Measurements from ENCODE around the gene RSPH1.
"Not testable (repeated sequence)": the region's sequence is repeated elsewhere in the genome, so short reads cannot be mapped to it uniquely, and the experiment has no call there.

The RSPH1 gene

DNA sequence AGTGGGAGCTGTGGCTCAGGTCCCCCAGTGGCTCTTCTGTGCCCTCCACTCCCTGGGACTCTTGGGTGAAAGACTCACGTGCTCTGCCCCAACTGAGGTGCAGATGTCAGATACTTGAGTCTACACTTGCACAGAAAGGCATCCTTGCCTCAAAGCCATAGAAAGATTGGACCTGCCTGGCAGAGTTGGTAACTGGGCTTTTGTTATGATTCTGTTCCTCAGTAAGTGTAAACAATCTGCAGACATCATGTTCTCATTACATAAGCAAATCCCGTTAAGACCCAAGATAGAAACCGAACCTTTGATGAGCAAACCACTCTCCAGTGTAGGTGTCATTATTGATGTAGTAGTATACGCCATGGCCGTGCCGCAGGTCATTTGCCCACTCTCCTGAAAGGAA is 10.0 kb downstream of the RSPH1 start:
- DNase-seq (ENCODE audit: low spot score): no peak

DNA sequence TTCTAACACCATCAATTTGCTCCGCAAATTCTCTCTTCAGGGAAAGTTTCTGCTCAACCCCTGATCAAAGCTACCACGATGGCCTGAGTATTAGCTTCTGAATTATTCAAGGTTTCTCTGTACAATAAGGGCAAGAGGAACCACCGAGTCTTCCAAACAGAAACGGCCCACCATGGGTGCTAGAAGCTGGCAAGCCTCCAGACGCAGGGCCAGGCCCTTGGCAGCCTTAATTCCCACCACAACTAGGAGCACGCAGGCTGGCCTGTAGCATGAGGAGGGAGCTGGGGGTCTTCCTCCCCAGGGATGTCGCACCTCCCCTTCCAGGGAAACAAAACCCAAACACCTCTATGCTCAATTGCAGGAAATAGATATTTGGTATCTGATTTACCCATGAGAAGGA is 11.1 kb downstream of the RSPH1 start:
- DNase-seq (ENCODE audit: low spot score): no peak

DNA sequence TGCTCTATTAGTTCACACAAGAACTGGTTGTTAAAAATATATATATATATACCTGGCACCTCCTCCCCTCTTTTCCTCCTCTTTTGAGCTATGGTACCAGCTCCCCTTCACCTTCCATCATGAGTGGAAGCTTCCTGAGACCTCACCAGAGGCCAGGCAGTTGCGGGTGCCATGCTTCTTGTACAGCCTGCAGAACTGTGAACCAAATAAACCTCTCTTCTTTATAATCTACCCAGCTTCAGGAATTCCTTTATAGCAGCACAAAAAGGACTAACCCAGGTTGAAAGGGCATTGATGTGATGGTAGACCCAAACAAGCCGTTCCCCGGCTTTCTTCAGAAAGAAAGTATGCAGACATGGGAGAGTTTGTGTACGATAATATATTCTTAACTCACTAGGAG is 14.9 kb downstream of the RSPH1 start:
- DNase-seq (ENCODE audit: low spot score): no peak

DNA sequence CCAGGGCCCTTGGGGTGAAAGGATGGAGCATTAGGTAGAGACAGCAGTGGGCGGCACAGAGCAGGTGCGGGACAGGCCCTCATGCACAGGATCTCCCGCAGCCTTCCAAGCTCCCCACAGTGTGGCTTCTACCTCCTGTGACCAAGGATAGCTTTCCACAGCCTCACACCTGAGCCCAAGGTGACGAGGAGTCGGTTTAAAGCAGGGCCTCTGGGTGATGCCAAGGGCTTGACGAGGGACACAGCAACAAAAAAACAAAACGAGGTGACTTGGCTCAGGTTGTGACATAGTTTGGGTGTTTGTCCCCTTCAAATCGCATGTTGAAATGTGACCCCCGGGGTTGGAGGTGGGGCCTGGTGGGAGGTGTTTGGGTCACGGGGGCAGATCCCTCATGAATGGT is 15.3 kb downstream of the RSPH1 start:
- no peak for DNase-seq (ENCODE audit: low spot score)

DNA sequence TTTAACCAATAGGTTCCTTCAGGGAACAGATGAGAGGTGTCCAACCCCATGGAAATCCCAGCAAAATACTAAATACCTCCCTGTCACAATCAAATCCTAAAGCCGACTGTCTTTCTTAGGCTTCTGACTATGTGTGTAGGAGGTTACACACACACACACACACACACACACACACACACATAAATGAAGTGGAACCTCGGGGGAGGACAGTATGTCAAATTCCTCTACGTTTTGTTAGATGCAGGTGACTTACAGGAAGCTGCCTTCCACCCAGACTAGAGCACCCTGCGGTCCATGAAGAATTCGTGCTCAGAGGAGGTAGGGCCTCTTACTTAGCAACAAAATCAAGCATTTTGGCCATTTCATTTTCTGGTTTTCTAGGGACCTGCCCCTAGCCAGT is 16.4 kb downstream of the RSPH1 start:
- DNase-seq (ENCODE audit: low spot score): no peak

DNA sequence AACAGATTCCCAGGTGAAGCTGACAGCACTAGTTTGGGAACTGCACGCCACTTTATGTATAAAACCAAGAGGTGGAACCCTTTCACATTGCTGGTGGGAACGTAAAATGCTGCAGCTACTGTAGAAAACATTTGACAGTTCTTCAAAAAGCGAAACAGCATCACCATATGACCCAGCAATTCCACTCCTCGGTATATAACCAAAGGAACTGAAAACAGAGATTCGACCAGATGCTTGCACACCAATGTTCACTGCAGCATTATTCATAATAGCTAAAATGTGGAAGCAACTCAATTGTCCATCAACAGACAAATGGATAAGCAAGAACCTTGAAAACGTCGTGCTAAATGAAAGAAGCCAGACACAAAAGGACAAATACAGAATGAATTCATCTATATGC is 17.5 kb downstream of the RSPH1 start:
- no peak for DNase-seq (ENCODE audit: low spot score)

DNA sequence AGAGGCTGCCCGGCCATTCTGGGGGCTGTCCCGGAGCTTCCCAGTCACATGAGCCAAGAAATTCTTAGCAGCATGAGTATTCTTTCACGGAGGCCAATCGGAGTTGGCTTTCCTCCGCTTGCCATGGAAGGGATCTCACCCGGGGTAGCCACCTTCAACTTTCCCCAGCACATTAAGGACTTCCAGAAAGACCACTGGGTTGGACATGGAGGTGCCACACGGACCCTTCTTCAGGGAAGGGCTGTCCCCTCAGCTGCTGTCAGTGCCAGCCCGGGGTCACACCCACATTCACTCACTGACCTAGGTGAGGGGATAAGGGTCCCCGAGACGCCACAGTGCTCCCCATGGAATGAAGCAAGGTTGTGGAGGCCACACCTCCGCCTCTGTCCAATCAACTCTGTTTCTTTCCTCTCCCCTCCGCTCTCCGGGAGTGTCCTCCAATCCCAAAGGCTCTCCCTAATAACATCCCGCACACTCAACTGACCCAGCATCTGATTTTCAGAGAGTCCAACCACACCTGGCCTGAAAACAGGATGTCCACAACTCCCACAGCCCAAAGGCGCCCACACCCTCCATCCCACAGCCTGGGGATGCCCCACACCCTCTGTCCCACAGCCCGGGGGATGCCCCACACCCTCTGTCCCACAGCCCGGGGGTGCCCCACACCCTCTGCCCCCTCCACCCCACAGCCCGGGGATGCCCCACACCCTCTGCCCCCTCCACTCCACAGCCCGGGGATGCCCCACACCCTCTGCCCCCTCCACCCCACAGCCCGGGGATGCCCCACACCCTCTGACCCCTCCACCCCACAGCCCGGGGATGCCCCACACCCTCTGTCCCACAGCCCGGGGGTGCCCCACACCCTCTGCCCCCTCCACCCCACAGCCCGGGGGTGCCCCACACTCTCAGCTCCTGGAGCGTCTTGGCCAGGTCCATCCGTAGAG is 19.4 kb downstream of the RSPH1 start:
- DNase-seq (ENCODE audit: low spot score): no peak

DNA sequence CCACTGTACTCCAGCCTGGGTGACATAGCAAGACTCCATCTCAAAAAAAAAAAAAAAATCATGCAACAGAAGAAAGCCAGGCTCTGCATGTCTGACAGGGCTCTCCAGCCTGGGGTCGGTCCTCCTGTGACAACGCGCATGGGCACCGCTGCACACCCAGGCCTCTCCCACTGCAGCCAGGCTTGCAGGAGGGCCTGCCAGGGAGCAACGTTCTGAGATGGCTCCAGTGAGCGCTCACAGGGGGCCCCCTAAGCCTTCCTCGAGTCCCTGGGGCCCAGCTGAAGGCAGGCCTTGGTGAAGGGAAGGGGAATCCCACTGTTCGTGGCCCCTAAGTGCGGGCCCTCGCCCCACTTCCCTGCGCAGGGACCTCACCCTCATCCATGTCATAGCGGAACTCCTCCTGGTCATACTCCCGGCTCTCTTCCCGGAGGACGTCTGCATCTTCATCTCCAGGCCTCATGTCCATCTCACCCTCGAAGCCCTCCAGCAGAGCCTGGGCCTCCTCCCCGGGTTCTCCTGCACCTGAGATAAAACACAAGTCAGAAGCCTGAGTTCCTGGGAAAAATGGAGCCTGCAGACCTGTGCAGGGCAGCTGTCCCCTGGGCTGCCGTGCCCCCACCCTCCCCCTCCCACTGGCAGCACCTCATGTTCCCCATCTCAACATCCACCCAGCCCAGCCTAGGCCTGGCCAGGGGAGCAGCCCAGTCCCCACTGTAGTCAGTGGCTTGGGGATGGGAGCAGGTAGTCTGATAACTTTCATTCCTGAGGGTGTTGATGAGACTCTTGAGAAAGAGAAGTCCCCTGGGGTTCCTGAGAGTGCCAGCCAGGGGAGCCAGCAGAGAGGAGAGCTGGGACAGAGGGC is 20.3 kb downstream of the RSPH1 start:
- DNase-seq (ENCODE audit: low spot score): no peak

DNA sequence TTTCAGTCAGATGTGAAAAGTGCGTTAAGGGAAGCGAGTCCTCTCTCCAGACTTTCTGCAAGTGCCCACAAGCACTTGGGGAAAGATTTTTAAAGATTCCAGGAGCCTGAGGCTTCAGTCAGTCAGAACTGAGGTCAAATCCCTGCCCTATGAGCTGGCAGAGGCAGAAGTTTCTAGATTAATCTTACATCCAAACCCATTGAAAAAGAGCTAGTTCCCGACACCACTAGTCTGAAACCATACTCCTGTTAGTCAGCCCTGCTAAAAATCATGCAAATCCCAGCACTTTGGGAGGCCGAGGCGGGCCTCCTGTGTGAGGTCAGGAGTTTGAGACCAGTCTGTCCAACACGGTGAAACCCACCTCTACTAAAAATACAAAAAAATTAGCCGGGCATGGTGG is 21.0 kb downstream of the RSPH1 start:
- DNase-seq (ENCODE audit: low spot score): no peak

DNA sequence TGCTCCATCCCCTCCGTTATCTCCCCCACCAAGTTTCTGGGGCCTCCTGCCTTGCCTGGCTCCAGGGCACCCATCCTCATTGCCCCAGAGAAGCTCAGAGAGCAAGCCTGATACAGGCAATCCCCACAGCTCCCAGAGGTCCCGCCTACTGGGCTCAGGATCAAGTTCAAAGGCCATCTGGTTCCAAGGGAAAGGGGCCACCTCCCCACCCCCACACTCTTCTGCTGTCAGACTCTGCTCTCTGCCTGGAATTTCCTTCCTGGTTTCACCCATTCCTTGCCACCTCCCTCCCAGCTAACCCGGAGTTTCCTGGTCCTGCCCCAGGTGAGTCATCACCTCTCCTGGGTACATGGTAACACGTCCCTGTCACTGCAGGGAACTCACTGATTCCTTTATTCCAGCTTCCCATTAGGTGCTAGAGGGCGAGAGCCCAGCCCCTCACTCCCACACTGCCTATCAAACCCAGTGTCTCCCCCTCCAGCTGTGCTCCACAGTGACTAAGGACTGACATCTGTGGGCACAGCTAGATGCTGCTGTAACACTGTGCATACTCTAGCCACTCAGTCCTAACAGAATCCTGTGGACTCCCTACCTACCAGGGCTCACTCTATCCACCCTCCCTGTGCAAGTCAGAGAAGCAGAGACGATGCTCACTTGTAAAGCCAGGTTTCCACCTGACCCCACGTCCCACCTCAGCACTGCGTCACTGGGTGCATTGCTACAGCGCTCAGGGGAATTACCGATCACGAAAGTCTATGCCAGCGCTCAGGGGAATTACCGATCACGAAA is 21.8 kb downstream of the RSPH1 start:
- no peak for DNase-seq (ENCODE audit: low spot score)

DNA sequence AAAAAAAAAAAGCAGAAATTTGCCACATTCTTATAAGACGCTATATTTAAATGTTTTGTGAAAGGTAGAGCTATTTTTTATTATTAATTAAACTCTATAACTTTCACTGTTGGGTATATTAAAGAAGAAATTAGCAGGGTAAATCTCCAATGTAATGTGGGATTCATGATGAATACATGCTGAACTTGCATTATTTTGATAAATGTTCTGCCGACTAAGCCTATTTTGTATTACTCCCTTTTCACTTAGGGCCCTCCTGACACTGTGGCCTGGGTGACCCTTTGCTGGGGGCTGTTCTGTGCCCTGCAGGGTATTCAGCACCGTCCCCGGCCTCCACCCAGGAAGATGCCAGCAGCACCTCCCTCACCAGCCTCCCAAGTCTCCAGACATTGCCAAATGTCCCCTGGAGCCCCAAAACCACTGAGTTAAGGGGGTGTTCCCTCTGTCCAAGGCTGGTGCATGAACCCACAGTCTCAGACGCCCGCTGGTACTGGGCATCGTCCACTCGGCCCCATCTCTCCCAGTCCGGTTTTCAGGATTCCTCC is 22.5 kb downstream of the RSPH1 start:
- DNase-seq (ENCODE audit: low spot score): no peak

DNA sequence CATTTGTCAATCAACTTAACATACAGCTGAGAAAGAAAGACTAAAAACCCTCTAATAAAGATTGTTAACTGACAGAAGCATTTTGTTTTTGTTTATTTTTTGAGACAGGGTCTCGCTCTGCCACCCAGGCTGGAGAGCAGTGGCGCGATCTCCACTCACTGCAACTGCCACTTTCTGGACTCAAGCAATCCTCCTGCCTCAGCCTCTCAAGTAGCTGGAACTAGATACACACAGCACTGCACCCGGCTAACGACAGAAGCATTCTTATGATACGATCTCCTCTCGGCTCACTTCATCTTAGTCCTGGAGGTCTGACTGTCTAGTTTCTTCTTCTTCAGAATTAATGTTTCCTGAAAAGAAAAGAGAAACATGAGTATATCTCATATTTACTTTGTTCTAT is 23.5 kb downstream of the RSPH1 start:
- no peak for DNase-seq (ENCODE audit: low spot score)

DNA sequence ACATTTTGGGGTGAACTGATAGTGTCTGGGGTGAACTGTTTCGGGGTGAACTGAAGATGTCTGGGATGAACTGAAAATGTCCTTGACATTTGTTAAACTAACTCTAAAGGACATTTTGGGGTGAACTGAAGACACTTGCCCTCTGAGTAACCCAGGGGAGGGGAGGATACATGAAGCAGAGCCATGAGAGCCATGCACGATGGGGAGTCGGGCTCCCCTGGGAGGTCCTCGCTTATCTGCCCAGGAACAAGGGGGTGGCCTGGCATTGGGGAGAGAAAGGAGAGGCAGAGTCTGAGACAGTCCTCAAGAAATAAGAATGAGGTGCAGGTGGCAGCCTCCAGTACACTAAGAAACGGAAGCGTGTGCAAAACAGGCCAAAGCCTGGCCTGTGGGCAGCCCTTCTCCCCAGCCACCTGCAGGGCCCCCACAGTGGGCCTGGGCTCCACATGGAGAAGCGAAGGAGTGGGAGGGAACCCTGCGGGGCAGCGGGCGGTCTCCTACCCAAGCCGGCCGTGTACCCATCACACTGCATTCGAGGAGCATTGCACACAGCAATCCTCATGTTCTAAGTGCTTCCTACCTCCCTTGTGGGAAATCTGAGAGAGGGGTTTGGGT is 24.2 kb downstream of the RSPH1 start:
- DNase-seq (ENCODE audit: low spot score): no peak

DNA sequence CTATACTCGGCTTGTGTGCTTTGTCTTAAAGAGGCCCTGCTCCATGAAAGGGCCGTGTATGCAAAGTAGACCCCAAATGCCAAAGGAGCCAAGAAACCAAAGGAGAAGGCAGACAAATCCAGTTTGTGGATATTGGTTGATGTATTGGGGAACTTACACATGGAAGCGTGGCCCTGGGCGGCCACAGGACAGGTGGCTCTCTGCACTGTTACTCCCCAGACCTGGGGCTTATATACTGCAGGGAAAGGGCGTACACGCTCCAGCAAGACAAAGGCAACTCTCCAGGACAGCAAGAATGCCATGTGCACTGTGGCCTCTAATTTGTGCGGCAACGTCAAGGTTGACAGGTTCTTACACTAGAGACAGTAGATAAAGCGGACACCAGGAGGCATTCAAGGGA is 24.8 kb downstream of the RSPH1 start:
- DNase-seq (ENCODE audit: low spot score): no peak

DNA sequence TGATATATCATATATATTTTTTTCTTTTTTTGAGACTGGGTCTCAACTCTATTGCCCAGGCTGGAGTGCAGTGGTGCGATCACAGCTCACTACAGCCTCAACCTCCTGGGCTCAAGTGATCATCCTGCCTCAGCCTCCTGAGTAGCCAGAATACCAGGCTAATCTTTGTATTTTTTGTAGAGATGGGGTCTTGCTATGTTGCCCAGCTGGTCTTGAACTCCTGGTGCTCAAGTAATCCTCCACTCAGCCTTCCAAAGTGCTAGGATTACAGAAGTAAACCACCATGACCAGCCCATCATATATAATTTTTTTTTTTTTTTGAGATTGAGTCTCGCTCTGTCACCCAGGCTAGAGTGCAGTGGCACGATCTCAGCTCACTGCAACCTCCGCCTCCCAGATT is 26.3 kb downstream of the RSPH1 start:
- not testable (repeated sequence) for DNase-seq (ENCODE audit: low spot score)

DNA sequence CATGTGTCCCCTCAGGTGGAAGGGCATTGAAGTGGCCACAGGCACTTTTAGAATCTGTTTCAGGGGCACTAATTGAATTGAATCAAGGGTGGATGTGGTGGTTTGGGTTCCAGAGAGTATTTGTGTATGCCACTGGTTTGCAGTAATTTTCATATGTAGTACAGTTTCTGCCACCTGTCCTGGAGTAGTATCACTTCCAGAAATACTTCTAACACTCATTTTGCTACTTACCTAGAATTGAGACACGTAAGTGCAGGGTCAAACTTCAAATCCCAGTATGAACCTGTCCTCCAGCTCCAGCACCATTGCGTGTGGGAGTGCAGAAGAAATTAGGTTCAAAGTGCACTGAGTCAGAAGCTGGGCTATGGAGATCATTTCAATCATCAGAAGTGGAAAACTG is 26.8 kb downstream of the RSPH1 start:
- no peak for DNase-seq (ENCODE audit: low spot score)

DNA sequence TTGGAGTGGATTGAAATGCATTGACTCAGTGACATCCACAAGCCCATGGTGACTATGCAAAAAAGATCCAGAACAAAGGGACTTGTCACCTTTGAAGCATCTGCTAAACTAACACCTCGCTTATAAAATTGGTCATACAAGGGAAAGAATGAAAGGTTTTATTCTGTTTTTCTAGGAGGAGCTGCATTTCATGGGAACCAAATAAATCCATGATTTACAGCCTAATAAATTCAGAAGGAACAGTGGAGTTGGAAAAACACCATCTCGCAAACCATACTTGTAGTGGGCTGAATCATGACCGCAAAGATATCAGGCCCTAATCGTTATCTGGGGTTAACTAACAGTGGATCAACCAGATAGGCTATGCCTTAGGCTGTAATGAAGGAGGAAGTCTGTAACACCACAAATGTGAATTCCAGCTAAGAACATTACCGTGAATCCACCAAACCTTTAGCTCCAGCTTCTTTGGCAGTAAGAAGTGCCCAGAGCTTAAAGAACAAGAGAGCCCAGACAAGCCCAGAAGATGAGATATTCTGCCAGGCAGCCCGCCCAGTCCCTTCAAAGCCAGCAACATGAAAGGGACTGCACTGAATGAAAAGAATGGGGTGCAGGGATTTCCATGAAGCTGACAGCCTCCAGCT is 27.4 kb downstream of the RSPH1 start:
- no peak for DNase-seq (ENCODE audit: low spot score)

DNA sequence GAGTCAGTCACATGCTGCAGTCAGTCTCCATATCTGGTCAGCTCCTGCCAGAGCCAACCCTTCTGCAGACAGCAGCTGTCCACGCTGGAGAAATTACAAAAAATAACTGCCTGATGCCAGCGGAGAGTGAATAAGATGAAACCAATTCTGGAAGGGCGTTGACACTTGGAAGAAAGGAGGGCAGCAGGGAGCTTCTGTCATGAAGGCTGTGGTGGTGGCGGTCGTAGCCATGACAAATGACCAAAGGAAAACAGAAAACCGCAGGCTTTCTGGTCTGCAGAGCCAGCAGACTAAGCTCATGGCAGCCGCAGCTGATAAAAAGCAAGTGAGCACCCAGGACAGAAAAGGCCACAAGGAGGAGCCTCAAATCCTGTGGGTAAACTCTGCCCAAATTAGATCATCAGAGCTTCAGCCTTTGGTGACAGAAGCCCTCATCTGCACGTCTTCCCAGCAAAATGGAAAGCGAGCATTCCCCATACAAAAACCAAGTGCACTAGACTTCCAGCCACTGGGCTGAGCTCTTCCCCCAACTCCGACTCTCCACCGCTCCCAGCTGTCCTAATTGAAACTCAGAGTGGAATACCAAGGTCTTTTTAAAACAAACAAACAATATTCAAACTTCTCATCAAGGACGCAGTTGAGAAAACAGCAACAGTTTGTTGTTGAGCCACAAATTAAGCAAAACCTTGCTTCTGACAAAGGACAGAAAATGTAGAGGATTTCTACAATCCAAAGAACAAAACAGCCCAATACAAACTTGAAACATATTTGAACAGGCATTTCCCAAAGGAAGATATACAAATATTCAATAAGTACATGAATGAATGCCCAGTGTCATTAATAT is 28.7 kb downstream of the RSPH1 start:
- peak; percentile 7 for DNase-seq (ENCODE audit: low spot score)

DNA sequence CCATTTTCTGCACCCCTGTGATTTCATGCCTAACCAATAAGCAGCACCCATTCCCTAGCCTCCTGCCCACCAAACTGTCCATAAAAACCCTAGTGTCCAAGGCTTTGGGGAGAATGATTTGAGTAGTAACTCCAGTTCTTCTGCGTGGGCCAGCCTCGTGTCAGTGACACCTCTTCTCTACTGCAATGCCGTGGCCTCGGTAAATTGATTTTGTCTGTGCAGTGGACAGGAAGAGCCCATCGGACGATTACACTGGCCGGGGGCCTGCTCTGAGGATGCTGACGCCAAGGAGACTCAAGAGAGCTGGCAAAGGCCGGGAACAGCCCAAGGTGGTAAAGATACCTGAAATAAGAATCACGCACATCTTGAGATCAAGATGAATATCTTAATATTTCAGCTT is 29.3 kb downstream of the RSPH1 start:
- no peak for DNase-seq (ENCODE audit: low spot score)

DNA sequence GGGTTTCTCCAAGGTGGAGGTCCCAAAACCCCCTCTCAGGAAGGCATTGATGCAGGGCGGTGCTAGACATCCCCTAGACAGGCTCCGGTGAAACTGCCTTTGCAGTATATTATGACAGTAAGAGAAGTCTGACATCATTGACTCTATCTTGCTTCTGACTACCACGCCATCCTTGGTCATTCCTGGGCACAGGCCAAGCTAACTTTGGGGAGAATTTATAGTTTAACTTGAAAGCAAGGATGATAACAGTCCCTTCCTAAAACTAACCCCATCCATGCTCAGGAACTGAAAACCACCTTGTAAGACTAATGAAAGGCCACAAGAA is 30.3 kb downstream of the RSPH1 start:
- no peak for DNase-seq (ENCODE audit: low spot score)
